22Rv1 (cell line): Measurements from ENCODE around the gene KCNJ6.

Experiments
- H3K27ac ChIP-seq: fragments of 450-650 bp; 2 replicates; pipeline ENCODE4 v1.5.1; 2017
- CTCF ChIP-seq: fragments of 450-650 bp; IDR thresholded peaks from 2 replicates; pipeline ENCODE4 v1.5.1; 2017; ENCODE audit warnings: mild to moderate bottlenecking
- ZFX ChIP-seq: fragments of 450-650 bp; IDR thresholded peaks from 2 replicates; pipeline ENCODE4 v1.6.1; 2017; ENCODE audit warnings: antibody characterized with exemption, borderline replicate concordance

Gene KCNJ6

GRCh38 chr21:37886726-37887299, 29.4 kb downstream of the KCNJ6 start:
- TF ChIP-seq CTCF (no peak), ZFX (no peak)
- no peak overlapping the region for H3K27ac ChIP-seq

DNA sequence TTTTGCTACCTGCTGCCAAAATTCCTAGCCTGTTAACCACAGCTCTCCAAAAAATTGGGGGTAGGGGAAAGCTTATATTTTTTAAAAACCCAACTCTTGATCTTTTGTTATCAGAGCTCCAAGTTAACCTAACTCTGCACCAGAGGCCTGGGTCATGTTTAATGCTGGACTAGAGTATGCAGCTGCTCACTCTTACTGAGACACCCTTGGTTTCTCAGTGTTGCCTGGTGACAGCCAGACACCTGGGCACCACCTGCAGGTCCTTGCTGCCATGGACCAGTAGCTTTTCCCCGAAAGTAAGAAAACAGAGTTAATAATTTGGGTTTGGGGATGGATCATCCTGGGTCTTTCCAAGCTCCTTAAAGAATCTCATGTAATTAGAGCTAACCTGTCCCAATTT, 30.1 kb downstream of the KCNJ6 start:
- TF ChIP-seq CTCF (no peak), ZFX (no peak)
- H3K27ac ChIP-seq = no peak overlapping the region

DNA sequence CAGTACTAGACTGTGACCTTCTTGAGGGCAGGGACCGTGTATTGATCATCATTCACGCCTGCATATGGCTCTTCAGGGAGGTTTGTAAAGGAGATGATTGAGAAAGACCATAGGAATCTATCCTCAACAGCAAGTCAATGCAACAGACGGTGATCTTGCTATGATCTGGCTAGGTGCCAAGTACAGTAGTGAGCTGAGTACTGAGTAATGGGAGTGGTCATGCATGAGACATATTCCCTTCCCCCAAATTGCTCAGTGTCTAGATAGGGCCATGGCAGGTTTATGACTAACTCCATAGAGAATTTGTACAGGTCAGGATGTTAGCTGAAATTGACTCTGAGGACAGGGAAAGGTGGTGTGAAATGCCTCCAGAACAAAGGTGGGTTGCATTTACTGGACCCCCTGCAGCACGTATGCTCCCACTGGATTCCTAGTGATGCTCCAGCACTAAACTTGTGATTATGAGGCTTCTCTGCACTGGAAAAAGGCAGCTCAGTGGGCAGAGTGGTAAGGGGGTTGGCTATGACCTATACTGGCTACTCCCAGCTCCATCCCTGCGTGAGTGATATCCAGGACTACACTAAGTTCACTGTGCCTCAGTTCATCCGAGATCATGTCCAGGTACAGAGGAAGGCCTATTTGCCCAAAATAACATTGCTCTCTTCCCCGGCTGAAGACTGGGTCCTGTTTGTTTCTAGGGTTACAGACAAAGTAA, 37.2 kb downstream of the KCNJ6 start:
- H3K27ac ChIP-seq = no peak overlapping the region
- no peak for TF ChIP-seq CTCF
- TF ChIP-seq ZFX = no peak

GRCh38 chr21:37877888-37878684, 38.2 kb downstream of the KCNJ6 start:
- H3K27ac ChIP-seq = no peak overlapping the region
- no peak for TF ChIP-seq CTCF
- no peak for TF ChIP-seq ZFX

DNA sequence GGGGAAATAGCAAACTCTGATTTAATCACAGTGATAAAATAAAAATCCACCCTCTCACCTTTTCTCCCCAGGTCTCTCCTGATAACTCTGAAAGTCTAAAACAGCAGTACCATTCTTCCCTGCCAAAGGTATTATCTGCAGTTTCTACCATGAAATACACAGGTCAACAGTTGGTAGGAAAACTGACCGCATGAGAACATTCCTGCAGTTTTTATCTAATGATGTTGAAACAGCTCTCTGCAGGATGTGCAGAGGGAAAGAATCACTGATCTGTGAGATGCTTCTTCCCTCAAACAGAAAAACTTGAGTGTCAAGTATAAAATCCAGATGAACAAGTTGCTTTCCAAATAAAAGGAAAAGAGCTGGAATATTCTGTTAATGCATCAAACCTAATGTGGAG, 39.1 kb downstream of the KCNJ6 start:
- H3K27ac ChIP-seq = no peak overlapping the region
- TF ChIP-seq ZFX = no peak
- TF ChIP-seq CTCF = no peak

DNA sequence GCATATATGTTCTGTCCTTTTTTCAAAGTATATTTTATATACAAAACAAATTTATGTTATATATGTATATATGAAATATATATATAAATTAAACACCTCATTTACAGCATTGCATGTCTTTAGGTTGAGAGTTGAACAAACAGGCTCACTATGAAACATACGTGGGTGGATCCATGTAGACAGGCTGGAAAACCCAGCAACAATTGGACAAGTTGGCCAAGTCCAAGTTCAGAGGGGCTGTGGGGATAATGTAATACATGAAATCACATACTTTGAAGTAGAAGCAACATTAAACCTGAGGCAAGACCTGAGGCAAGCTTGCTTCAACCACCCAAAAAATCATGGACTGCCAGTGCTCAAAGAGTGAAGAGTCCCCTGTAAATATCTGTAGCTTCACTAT, 39.7 kb downstream of the KCNJ6 start:
- TF ChIP-seq ZFX = no peak
- no peak for TF ChIP-seq CTCF
- no peak overlapping the region for H3K27ac ChIP-seq
